Duodenal mucosa (tissue), 2 donors: Measurements from ENCODE around the gene SNRK.

ENCODE experiments used
- H3K27ac ChIP-seq: one replicate; pipeline ENCODE4 v1.7.0; 2013; ENCODE audit warnings: low read depth, low read length
- H3K27me3 ChIP-seq, 2 donors: one replicate each; pipeline ENCODE4 v1.7.0; 2013; ENCODE audit warnings: low read length in 2 of 2, control low read depth in 1 of 2; ENCODE audit not compliant: insufficient read depth in 2 of 2, control insufficient read depth in 1 of 2
- H3K36me3 ChIP-seq, 2 donors: one replicate each; pipeline ENCODE4 v1.7.0; 2013; ENCODE audit warnings: low read length in 2 of 2, control low read depth in 1 of 2; ENCODE audit not compliant: insufficient read depth in 2 of 2, control insufficient read depth in 1 of 2
- H3K4me1 ChIP-seq, 2 donors: one replicate each; pipeline ENCODE4 v1.7.0; 2013; ENCODE audit warnings: low read length in 2 of 2, control low read depth in 1 of 2; ENCODE audit not compliant: insufficient read depth in 2 of 2, control insufficient read depth in 1 of 2
- H3K4me3 ChIP-seq, 2 donors: one replicate each; pipeline ENCODE4 v1.7.0; 2013; ENCODE audit warnings: low read length in 2 of 2, low read depth in 1 of 2
- H3K9ac ChIP-seq, 2 donors: one replicate each; pipeline ENCODE4 v1.7.0; 2013; ENCODE audit warnings: low read length in 2 of 2, low read depth in 1 of 2
- H3K9me3 ChIP-seq, 2 donors: one replicate each; pipeline ENCODE4 v1.7.0; 2013; ENCODE audit warnings: low read length in 2 of 2, control low read depth in 1 of 2; ENCODE audit not compliant: control insufficient read depth in 1 of 2

The SNRK gene

DNA sequence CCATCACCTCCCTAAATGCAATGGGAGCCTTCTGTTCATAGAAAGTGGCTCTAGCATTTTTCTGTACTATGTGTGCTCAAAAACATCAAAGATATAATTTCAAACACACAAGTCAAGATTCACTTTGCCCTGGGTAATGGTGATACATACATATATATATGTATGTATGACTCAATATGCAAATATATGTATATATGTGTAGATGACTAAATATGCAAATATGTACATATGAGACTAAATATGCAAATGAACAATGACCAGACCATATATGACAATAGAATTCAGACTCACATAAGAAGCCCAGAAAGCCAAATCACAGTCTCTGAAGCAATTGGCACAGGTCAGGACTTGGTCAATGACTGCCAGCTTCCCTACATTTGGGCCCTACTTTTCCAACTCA, 36.9 kb upstream of the SNRK start:
- no peak overlapping the region for H3K4me3 ChIP-seq
- no peak overlapping the region for H3K9ac ChIP-seq
- no peaks in the 10 kb centered on the region for H3K9me3 ChIP-seq
- H3K27ac ChIP-seq = no peak overlapping the region
- no peaks in the 10 kb centered on the region for H3K27me3 ChIP-seq
- no peaks in the 10 kb centered on the region for H3K36me3 ChIP-seq
- H3K4me1 ChIP-seq = no peaks in the 10 kb centered on the region

- Histone ChIP-seq H3K4me3 (no peak overlapping the region), H3K27me3 (no peaks in the 10 kb centered on the region), H3K4me1 (no peaks in the 10 kb centered on the region), H3K9ac (no peak overlapping the region), H3K27ac (no peak overlapping the region), H3K36me3 (no peaks in the 10 kb centered on the region), H3K9me3 (no peaks in the 10 kb centered on the region)
Measured at GRCh38 chr3:43253294-43253693, 33.0 kb upstream of the SNRK start.

DNA sequence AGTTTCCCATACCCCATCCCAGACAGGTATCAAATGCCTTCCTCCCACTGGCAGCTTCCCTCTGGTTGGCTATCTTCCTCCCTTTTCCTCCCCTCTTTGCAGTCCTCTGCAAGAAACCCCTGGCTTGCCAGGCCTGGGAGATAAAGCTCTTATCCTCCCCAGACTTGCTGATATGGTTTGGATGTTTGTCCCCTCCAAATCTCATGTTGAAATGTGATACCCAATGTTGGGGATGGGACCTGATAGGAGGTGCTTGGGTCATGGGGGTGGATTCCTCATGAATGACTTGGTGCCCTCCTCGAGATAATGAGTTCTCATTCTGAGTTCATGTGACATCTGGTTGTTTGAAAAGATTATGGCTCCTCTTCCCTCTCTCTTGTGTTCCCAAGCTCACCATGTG, 32.2 kb upstream of the SNRK start:
- H3K27ac ChIP-seq = no peak overlapping the region
- H3K4me3 ChIP-seq = no peak overlapping the region
- no peaks in the 10 kb centered on the region for H3K9me3 ChIP-seq

GRCh38 chr3:43255662-43256061, 30.7 kb upstream of the SNRK start:
- Histone ChIP-seq H3K27ac (no peak overlapping the region), H3K4me1 (no peaks in the 10 kb centered on the region), H3K36me3 (no peaks in the 10 kb centered on the region), H3K9me3 (no peaks in the 10 kb centered on the region), H3K4me3 (no peak overlapping the region), H3K27me3 (no peaks in the 10 kb centered on the region), H3K9ac (no peak overlapping the region)

More for the DNA sequence above, 32.2 kb upstream of the SNRK start:
- Histone ChIP-seq H3K36me3 (no peaks in the 10 kb centered on the region), H3K27me3 (no peaks in the 10 kb centered on the region), H3K4me1 (no peaks in the 10 kb centered on the region), H3K9ac (no peak overlapping the region)

- Histone ChIP-seq H3K27me3 (no peaks in the 10 kb centered on the region), H3K4me1 (no peaks in the 10 kb centered on the region), H3K36me3 (no peaks in the 10 kb centered on the region), H3K9me3 (no peaks in the 10 kb centered on the region), H3K27ac (no peak overlapping the region), H3K9ac (no peak overlapping the region), H3K4me3 (no peak overlapping the region)
Measured at GRCh38 chr3:43256714-43257461, 29.5 kb upstream of the SNRK start.

GRCh38 chr3:43257850-43258249, 28.5 kb upstream of the SNRK start:
- Histone ChIP-seq H3K9ac (no peak overlapping the region), H3K4me1 (no peaks in the 10 kb centered on the region), H3K9me3 (no peaks in the 10 kb centered on the region), H3K4me3 (no peak overlapping the region), H3K36me3 (no peaks in the 10 kb centered on the region), H3K27me3 (no peaks in the 10 kb centered on the region), H3K27ac (no peak overlapping the region)

- Histone ChIP-seq H3K4me3 (no peak overlapping the region), H3K9me3 (no peaks in the 10 kb centered on the region), H3K36me3 (no peaks in the 10 kb centered on the region), H3K27ac (no peak overlapping the region), H3K9ac (no peak overlapping the region), H3K4me1 (no peaks in the 10 kb centered on the region), H3K27me3 (no peaks in the 10 kb centered on the region)
Measured at GRCh38 chr3:43259626-43260025, 26.7 kb upstream of the SNRK start.

- no peak overlapping the region for H3K4me3 ChIP-seq
- no peak overlapping the region for H3K9ac ChIP-seq
- no peaks in the 10 kb centered on the region for H3K9me3 ChIP-seq
- no peaks in the 10 kb centered on the region for H3K4me1 ChIP-seq
- no peaks in the 10 kb centered on the region for H3K27me3 ChIP-seq
- H3K27ac ChIP-seq = no peak overlapping the region
- H3K36me3 ChIP-seq = no peaks in the 10 kb centered on the region
Measured at GRCh38 chr3:43260412-43260811, 25.9 kb upstream of the SNRK start.

DNA sequence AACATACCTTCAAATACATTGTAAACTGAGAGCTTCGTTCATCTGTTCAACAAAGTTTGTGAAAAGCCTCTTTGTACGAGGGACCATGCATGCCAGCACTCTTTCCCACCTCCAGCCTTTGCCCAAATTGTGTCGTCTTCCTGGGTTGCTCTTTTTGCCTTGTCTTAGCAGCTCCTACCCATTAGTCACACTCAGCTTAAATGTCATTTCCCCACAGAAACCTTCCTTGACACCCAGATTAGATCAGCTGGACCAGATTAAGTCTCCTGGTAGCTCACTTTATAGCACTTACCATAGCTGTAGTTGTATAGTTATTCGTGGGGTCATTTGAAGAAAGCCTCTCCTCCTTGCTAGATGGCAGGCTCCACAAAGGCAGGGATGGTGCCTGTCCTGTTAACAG, 24.1 kb upstream of the SNRK start:
- Histone ChIP-seq H3K4me1 (no peaks in the 10 kb centered on the region), H3K27ac (no peak overlapping the region), H3K9me3 (no peaks in the 10 kb centered on the region), H3K9ac (no peak overlapping the region), H3K27me3 (no peaks in the 10 kb centered on the region), H3K36me3 (no peaks in the 10 kb centered on the region), H3K4me3 (no peak overlapping the region)

GRCh38 chr3:43266451-43266850, 19.9 kb upstream of the SNRK start:
- no peaks in the 10 kb centered on the region for H3K4me1 ChIP-seq
- H3K4me3 ChIP-seq = no peak overlapping the region
- no peaks in the 10 kb centered on the region for H3K36me3 ChIP-seq

DNA sequence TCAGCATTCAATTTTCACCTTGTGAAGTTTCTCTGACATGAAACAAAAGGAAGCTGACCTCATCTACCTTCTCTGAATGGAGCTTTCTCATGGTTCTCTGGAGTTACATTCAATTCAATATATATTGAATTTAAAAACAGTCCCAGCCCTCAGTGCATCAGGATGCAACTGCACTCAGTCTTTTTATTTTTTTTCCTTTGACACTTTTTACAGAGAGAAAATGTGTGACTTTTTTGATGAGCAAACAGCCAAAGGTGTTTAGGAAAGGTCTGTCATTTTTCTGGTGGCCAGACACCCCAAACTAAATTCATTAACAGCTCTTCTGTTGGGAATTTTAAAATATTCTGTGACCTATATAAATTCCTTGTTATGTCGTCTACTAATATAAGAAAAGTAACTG, 19.3 kb upstream of the SNRK start:
- Histone ChIP-seq H3K9me3 (no peaks in the 10 kb centered on the region), H3K4me3 (no peak overlapping the region), H3K9ac (no peak overlapping the region)

More at GRCh38 chr3:43266451-43266850, 19.9 kb upstream of the SNRK start:
- Histone ChIP-seq H3K27me3 (no peaks in the 10 kb centered on the region), H3K9ac (no peak overlapping the region), H3K9me3 (no peaks in the 10 kb centered on the region), H3K27ac (no peak overlapping the region)

More for the DNA sequence above, 19.3 kb upstream of the SNRK start:
- no peak overlapping the region for H3K27ac ChIP-seq
- no peaks in the 10 kb centered on the region for H3K36me3 ChIP-seq
- H3K4me1 ChIP-seq = no peaks in the 10 kb centered on the region
- no peaks in the 10 kb centered on the region for H3K27me3 ChIP-seq
